Activated CD4-positive, alpha-beta T cell treated with anti-CD3 and anti-CD28 coated beads for 4 hours (primary cell): Measurements from ENCODE around the gene CD209.
A peak's percentile ranks its signal among the peaks of the same experiment; 100 is the strongest.
"Not testable (repeated sequence)": the region's sequence is repeated elsewhere in the genome, so short reads cannot be mapped to it uniquely, and the experiment has no call there.

Source experiments
- DNase-seq, 2 donors: peaks; one replicate each; pipeline ENCODE4 v3.0.0-alpha.2; 2020

CD209 gene

DNA sequence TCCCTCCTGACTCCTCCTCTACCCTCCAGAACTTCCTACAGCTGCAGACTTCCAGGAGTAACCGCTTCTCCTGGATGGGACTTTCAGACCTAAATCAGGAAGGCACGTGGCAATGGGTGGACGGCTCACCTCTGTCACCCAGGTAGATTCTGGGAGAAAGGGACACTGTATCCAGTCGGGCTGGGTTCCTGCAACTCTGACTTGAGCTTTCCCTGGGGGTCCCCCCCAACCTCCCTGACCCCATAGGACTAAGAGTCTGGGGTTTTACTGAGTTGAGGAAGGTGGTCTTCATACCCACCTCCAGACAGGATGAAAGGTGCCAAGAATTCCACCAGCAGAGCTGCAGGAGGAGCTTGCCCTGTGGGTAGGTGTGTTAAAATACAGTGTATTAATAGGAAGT, 20.2 kb upstream of the CD209 start:
- no peak for DNase-seq

DNA sequence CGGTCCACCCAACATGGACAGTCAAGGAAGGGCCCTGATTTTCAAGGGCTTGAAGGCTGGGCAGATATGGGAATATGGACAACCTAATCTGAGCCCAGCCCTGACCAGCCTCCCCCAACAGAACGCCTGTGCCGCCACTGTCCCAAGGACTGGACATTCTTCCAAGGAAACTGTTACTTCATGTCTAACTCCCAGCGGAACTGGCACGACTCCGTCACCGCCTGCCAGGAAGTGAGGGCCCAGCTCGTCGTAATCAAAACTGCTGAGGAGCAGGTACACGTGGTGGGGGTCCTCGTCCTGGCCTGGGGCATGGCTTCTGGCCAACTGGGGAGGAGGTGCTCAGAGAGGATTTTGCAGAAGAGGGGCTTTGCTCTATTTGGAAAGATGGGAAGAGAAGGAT, 19.2 kb upstream of the CD209 start:
- no peak for DNase-seq

DNA sequence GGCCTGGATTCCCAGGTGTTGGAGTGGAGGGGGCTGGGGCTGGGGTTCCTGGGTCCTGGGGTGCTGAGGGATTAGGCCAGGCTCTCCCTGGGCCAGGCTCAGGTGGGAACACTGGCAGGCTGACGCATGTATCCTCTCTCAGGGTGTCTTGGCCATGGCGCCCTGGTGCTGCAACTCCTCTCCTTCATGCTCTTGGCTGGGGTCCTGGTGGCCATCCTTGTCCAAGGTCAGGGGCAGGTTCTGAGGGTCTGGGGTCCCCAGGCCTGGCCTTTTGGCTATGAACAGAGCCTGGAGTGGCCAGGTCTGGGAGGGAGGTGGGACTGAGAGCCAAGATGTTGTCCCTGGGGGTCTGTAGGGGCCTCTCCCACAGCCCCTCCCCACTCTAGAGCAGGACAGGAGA, 17.7 kb upstream of the CD209 start:
- DNase-seq: not testable (repeated sequence)

DNA sequence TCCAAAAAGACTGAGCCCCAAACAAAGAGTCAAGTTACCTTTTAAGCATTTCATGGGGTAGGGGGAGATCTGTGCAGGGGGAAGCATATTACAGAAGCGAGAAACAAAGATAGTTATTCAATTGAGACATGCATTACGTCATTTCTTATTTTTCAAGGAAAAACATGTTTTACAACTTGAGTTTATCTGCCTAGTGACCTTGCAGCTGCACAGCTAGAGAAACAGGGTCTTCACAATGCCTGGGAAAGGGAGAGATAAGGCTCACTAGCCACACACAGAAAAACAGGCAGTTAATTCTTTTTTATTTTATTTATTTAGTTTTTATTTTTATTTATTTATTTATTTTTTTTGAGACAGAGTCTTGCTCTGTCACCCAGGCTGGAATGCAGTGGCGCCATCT, 16.8 kb upstream of the CD209 start:
- DNase-seq: not testable (repeated sequence)

DNA sequence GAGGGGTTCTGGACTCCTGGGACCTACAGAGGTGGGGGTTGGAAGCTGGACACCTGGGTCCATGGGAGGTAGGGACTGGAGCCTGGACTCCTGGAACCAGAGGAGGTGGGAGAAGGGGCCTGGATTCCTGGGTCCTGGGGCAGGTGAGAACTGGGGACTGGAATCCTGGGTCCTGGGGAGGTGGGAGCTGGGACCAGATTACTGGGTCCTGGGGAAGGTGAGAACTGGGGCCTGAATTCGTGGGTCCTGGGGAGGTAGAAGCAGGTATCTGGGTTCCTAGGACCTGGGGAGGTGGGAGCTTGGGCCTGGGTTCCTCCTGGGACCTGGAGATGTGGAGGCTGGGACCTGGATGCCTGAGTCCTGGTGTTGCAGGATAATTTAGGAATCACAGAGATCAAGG, 16.4 kb upstream of the CD209 start:
- DNase-seq: no peak

DNA sequence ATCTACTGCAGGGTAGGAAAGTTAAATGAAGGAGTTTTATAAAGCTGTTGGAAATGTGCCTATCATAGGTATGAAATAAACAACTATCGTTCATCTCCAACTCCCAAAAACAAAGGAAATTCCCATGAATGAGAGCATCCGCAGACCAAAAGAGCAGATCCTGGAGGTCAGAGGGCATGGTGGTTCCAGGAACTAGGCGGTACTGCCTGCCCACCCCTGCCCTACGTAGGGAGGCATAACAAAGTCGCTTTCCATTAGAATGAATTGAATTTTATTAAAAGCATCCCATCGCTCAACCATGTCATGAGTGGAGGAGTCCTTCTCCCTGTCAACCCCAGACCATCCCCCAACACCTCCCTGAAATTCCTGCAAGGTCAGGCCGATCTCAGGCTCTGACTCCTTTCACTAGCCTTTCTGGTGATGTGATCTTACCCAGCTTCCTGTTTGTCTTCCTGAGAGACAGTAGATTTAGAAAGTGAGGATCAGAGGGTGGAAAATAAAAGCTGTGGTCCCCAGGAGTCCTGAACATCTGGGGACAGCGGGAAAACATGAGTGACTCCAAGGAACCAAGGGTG, 15.5 kb upstream of the CD209 start, which contains the start of gene CLEC4M:
Gene CLEC4M (plus strand): TSS at position 525 of the 575 bp plus-strand sequence. CDS start 24 bp downstream, at position 549.
- DNase-seq: no peak

DNA sequence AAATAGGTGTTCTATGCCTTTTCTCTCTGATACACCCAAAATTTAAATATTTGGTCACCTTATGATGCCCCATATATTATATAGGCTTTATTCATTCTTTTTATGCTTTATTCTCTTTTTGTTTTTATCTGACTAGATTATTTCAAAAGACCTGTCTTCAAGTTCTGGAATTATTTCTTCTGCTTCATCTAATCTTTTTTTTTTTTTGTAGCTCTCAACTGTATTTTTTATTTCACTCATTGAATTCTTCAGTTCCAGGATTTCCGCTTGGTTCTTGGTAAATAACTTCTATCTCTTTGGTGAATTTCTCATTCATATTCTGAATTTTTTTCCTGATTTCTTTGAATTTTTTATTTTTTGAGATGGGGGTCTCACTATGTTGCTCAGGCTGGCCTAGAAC, 11.8 kb upstream of the CD209 start:
- DNase-seq: no peak

DNA sequence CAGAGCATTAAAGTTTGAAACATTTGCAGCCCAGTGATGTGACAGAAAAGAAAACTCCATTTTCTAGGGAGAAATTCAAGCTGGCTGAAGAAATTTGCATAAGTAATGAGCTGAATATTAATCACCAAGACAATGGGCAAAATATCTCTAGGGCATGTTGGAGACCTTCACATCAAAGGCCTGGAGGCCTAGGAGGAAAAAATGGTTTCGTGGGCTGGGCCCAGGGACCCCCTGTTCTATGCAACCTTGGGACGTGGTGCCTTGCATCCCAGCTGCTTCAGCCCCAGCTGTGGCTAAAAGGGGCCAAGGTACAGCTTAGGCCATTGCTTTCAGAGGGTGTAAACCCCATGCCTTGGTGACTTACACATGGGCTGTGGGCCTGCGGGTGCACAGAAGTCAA, 10.0 kb upstream of the CD209 start:
- no peak for DNase-seq

DNA sequence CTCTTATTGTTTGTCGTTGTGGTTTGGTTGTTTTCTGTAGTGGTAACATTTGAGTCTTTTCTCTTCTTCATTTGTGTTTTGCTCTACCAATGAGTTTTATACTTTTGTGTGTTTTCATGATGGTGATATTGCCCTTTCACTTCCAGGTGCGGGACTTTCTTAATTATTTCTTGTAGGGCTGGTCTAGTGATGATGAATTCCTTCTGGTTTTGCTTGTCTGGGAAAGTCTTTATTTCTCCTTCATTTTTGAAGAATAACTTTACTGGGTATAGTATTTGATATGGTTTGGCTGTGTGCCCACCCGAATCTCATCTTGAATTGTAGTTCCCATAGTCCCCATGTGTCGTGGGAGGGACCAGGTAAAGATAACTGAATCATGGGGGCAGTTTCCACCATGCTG, 8.9 kb upstream of the CD209 start:
- DNase-seq: no peak

DNA sequence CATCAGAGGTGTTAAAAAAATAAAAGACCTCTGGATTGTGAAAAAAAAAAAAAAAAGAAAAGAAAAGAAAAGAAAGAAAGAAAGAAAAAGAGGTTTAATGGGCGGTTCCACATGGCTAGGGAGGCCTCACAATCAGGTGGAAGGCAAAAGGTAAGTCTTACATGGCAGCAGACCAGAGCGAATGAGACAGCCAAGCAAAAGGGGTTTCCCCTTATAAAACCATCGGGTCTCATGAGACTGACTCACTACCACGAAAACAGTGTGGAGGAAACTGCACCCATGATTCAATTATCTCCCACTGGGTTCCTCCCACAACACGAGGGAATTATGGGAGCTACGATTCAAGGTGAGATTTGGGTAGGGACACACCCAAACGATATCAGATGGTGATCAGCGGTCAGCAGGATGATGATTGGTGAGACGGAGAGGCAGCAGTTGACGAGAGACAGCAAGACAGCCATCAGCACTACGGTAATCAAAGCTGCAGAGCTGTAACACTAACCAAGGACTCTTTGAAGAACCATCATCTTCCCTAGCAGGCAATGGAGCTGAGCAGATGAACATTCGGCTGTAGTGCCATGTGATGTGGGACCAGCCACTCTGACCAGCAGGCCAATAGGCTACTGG, 3.9 kb upstream of the CD209 start:
- DNase-seq: peak; percentile 33 to 45

DNA sequence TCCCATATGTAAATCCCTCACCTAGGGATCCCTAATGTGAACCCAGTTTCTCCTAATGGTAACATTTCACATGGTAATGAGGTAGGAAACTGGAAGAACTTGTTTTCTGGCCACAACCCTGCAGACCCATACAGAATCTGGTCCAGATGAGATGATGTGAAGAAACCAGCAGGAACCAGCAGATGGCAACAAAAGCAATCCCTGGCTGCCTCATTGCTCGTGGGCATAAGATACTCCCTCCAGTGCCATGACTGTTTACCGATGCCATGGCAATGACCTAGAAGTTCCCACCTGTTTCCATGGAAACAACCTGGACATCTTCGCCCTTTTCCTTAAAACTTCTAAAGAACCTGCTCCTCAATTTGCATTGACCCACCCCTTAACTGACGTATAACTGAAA, 1.4 kb upstream of the CD209 start:
- DNase-seq: no peak

DNA sequence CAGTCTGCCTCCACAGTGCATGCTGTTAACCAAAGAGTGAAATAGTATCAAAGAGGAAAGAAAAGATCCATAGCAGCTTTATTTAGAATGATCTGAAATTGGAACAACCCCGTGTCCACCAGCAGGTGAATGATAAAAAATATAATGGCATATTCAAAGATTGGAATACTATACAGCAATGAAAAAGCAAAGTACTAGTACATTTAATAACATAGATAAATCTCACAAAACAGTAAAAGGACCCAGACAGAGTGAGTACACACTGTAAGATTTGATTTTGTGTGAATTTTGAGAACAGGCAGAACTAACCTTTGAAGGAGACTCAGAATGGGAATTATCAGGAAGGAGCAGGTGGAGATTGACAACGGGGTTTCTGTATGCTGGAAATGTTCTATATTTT, 837 bp upstream of the CD209 start:
- DNase-seq: no peak

DNA sequence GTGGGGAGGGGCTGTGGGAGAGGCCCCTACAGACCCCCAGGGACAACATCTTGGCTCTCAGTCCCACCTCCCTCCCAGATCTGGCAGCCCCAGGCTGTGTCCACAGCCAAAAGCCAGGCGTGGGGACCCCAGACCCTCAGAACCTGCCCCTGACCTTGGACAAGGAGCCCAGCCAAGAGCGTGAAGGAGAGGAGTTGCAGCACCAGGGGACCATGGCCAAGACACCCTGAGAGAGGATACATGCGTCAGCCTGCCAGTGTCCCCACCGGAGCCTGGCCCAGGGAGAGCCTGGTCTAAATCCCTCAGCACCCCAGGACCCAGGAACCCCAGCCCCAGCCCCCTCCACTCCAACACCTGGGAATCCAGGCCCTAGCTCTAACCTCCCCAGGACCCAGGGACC, 1.0 kb downstream of the CD209 start:
- DNase-seq: not testable (repeated sequence)

DNA sequence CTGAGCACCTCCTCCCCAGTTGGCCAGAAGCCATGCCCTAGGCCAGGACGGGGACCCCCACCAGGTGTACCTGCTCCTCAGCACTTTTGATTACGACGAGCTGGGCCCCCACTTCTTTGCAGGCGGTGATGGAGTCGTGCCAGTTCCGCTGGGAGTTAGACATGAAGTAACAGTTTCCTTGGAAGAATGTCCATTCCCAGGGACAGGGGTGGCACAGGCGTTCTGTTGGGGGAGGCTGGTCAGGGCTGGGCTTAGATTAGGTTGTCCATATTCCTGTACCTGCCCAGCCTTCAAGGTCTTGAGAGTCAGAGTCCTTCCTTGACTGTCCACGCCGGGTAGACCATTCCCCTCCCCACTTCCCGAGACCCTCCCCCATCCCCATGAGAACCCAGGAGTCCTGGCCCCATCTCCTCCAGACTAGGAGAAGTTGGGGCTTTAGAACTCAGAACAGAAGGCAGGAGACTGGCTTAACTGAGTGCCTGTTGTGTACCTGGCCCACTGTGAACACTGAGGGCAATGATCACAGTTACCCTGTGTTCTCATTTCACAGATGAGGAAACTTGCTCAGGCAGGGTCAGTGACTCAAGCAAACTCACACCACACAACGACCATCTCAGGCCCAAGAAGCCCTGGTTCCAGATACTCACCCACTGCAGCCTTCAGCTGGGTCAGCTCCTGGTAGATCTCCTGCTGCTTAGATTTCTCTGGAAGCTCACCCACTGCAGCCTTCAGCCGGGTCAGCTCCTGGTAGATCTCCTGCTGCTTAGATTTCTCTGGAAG, 2.3 kb downstream of the CD209 start:
- no peak for DNase-seq

DNA sequence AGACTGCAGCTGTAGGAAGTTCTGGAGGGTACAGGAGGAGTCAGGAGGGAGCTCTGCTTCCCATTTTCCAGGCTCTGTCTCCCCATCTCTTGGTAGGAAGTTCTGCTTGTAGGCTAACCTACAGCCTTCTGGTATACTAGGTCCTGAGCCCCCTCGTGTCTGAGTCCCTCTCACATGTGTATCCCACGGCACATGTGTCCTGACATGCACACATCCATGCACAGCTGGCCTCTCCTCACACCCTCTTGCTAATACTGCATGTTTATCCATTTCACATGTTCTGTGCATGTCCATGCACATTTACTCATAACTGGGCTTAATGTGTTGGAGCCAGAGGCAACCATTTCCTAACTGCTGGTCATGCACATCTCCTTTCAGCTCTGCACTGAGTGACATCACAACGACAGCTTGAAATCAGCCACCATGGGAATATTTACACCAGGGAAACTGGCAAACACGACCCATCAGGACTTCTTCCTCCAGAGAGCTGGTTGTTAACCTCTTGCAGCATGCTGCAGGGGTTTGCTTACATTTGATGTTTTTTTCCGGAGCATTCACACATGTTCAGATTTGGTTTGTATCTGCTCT, 3.0 kb downstream of the CD209 start:
- DNase-seq: no peak

DNA sequence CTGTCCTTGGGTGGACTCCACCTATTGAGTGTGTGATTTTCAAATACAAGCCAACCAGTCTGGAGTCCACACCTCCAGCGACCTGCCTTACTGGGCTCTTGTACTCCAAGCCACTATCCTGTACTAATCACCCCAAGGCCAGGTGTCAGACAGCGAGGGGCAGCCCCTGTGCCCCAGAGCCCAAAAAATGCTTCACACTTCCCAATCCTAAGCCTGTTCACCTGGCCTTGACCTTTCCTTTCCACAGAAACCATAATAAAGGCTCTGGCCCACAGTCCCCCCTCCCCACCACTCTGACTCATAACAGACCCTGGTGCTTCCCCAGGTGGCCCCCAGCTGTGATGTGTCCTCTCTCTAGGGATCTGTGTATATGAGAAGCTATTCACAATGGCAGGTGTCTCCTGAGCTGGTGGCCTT, 3.9 kb downstream of the CD209 start:
- peak in 1 of 2 donors; percentile 15 for DNase-seq

DNA sequence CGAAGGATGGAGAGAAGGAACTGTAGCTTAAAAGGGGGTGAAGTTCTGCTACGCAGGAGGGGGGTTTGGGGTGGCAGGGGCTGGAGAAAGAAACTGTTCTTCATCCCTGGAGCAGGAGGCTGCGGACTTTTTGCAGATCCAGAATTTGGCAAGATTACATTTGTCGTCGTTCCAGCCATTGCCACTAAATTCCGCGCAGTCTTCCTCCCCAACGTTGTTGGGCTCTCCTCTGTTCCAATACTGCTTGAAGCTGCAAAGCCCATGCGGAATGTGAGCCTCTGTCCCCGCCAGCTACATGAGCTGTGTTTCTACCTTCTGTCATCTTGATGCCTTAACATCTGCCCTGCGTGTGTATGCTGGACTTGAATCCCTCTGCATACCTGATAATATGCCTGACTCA, 4.3 kb downstream of the CD209 start:
- no peak for DNase-seq

DNA sequence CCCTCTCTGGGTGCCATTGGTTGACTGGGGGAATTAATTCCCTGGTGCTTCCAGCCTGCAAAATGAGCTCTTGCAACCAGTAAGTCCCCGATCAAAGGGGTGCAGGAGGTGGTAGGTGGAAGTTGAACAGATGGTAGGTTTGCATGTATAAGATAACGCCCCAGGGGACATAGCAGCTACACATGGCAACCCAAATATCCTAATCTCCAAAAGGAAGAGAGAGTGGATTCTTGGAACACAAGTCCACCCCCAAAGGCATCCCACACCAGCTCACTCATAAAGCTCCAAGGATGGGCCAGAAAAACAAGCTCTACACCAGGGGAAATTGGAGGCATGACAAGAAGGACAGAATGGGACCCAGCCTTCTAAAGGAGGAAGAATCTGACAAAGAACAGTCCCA, 4.8 kb downstream of the CD209 start:
- no peak for DNase-seq

DNA sequence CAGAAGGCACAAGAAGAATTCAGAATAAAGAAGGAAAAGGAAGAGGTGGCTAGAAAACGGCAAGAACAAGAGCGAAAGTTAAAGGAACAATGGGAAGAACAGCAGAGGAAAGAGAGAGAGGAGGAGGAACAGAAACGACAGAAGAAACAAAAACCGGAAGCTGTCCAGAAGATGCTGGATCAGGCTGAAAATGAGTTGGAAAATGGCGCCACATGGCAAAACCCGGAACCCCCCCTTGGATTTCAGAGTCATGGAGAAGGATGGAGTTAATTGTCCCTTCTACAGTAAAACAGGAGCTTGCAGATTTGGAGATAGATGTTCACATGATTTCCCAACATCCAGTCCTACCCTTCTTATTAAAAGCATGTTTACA, 6.7 kb downstream of the CD209 start:
- no peak for DNase-seq

DNA sequence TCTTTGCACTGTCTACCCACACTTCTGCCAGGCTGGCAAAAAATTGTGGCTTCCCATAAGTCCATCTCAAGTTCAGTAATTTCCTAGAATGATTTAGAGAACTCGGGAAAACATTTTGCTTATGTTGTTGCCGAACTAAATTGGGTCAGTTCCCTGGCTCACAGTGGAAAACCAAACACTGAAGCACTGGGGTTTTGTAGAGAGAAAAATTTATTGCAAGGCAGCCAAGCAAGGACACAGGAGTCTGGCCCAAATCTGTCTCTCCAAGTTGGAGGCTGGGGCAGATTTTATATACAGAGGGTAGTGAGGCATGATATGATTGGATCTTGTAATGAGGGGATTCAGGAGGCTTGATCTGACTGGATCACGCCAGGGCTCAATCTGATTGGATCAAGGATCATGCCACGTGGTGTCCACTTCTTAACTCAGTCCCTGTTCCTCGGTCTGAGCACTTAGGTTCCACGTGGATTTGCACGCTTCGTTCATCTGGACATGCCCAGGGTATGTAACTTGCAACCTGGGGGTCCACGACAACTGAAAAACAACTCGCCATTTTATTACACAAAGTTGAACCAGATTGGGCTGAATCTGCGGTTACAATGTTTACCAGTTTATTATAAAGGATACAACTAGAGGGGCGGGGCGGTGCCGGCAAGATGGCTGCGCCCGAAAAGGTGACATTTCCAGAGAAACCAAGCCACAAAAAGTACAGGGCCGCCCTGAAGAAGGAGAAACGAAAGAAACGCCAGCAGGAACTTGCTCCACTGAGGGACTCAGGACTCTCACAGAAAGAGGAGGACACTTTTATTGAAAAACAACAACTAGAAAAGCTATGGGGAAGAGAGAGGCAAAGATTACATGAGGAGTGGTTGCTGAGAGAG, 7.3 kb downstream of the CD209 start:
- no peak for DNase-seq

DNA sequence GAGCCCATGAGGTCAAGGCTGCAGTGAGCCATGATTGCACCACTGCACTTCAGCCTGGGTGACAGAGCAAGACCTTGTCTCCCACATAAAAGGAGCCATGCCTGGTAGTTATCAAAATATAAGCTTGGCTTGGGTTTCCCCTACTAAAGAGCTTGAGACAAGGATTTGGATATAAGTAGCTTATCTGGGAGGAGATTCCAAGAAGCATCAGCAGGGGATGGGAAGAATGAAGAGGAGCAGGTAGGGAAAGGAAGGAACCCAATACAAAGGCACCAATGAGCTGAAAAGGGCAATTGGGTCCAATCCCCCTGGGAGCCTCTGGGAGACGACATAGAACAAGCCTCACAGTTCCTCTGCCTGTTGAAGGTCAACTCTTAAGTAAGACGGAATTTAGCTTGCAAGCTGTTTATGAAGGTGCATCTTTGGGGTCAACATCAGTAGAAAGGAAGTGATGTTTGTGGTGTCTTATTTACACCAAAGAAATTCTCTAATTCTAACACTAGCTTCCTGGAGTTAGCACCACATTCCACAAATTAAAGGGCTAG, 8.1 kb downstream of the CD209 start:
- no peak for DNase-seq

DNA sequence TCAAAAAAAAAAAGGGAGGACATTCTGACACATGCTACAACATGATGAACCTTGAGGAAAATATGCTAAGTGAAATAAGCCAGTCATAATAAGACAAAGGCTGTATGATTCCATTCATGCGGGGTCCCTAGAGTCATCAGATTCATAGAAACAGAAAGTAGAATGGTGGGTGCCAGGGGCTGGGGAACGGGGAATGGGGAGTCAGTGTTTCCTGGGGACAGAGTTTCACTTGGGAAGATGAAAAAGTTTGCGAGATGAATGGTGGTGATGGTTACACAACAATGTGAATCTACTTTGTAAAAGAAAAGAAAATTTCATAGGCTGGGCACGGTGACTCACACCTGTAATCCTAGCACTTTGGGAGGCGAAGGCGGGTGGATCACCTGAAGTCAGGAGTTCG, 9.3 kb downstream of the CD209 start:
- DNase-seq: no peak

DNA sequence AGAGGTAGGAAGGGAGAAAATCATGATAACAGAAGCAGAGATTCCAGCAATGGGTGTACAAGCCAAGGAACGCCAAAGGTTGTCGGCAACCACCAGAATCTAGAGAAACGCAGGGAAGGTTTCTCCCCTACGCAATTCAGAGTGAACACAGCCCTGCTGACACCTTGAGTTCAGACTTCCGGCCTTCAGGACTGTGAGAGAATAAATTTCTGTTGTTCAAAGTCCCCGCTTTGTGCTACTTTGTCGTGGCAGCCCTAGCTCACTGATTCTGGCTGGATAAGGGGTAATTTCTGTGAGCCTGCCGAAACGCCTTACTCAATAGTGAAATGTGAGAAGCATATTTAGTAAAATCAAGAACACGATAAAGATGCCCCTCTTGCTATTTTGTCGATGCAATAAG, 10.1 kb downstream of the CD209 start:
- no peak for DNase-seq
